Measurements from ENCODE around the gene SPECC1.

- TF ChIP-seq, protein P1, sequence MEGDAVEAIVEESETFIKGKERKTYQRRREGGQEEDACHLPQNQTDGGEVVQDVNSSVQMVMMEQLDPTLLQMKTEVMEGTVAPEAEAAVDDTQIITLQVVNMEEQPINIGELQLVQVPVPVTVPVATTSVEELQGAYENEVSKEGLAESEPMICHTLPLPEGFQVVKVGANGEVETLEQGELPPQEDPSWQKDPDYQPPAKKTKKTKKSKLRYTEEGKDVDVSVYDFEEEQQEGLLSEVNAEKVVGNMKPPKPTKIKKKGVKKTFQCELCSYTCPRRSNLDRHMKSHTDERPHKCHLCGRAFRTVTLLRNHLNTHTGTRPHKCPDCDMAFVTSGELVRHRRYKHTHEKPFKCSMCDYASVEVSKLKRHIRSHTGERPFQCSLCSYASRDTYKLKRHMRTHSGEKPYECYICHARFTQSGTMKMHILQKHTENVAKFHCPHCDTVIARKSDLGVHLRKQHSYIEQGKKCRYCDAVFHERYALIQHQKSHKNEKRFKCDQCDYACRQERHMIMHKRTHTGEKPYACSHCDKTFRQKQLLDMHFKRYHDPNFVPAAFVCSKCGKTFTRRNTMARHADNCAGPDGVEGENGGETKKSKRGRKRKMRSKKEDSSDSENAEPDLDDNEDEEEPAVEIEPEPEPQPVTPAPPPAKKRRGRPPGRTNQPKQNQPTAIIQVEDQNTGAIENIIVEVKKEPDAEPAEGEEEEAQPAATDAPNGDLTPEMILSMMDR (IDR thresholded peaks at IDR 0.05): no peak
- no peak for TF ChIP-seq POLR2A (IDR thresholded peaks at IDR 0.05)
- TF ChIP-seq POLR2AphosphoS5 (IDR thresholded peaks at IDR 0.05): no peak
These were observed 132.2 kb downstream of the SPECC1 start for GRCh38 chr17:20141198-20141972.

All from breast epithelium (tissue), 3 donors.